MM.1S (cell line): Measurements from ENCODE around the gene EFNA4.

Source experiments
- EZH2 ChIP-seq: fragments of 300-600 bp; sonication (generic); optimal IDR thresholded peaks from 2 replicates; pipeline ENCODE3; 2017; ENCODE audit warnings: low read depth, mild to moderate bottlenecking, antibody characterized with exemption, low read length, mixed read lengths
- TF ChIP-seq, protein P1 (sequence below): fragments of 300-600 bp; sonication (generic); IDR thresholded peaks from 2 replicates; pipeline ENCODE4 v1.5.1; 2016; ENCODE audit warnings: antibody characterized with exemption, low read length, mixed read lengths

DNA sequence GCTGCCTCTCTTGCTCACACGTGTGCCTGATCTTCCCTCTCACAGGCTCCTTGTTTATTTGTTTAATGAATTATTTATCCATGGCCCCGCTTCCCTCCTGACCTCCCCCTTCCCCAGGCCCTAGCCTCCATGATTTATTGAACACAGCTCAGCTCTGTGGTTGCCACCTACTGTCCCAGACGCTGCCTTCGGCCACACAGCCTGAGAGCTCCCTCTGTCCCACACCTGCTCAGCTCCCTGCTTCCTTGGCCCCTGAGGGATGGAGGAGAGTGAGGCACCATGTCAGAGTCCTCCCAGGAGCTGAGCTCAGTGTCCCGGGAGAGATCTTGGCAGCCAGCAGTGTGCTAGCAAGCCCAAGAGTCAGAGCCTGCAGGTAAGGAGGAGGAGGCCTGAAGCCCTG lies 12.0 kb downstream of the EFNA4 start:
- TF ChIP-seq, protein P1, sequence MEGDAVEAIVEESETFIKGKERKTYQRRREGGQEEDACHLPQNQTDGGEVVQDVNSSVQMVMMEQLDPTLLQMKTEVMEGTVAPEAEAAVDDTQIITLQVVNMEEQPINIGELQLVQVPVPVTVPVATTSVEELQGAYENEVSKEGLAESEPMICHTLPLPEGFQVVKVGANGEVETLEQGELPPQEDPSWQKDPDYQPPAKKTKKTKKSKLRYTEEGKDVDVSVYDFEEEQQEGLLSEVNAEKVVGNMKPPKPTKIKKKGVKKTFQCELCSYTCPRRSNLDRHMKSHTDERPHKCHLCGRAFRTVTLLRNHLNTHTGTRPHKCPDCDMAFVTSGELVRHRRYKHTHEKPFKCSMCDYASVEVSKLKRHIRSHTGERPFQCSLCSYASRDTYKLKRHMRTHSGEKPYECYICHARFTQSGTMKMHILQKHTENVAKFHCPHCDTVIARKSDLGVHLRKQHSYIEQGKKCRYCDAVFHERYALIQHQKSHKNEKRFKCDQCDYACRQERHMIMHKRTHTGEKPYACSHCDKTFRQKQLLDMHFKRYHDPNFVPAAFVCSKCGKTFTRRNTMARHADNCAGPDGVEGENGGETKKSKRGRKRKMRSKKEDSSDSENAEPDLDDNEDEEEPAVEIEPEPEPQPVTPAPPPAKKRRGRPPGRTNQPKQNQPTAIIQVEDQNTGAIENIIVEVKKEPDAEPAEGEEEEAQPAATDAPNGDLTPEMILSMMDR, result no peak
- no peak for TF ChIP-seq EZH2
